ENCODE data around the gene PCDHGA2. TPM values are rescaled to one million over a fixed set of nuclear protein-coding genes. Genes with fewer than 3 reads are reported as not detected.

PCDHGA2 gene
- total RNA-seq, 3 donors from 2014 or later: 0.41 to 3.8 (median 0.51) TPM

DNA sequence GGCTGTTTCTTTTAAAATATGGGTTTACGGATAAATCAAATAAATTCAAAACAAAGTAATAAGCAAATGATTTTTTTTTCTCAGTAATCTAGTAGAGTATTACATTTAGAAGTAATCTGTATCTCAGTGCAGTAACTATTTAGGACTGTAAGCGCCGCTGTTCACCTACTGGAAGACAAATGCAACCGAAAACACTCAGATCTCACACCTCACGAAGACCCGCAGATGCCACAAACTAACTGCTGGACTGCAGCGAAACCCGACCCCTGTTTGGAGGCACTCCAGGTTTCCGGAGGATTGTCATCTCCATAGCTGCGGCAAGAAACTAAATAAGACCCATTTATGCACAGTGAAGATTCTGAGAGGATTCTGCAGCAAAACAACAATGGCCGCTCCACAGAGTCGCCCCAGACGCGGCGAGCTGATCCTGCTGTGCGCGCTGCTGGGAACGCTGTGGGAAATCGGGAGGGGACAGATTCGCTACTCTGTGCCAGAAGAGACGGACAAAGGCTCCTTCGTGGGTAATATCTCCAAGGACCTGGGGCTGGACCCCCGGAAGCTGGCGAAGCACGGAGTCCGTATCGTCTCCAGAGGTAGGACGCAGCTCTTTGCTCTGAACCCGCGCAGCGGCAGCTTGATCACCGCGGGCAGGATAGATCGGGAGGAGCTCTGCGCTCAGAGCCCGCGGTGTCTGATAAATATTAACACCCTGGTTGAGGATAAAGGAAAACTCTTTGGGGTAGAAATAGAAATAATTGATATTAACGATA lies 54.1 kb downstream of the PCDHGA2 start, which contains the start of gene PCDHGA8:
Gene PCDHGA8, plus strand, starts transcription at position 205 of the 770 bp plus-strand sequence. Its CDS starts 181 bp downstream, at position 386.
- ATAC-seq: no peak
- Histone ChIP-seq H3K4me1 (ENCODE audit: low read depth) (no peaks in the 10 kb centered on the region), H3K4me3 (no peak within 1 kb of the TSS), H3K36me3 (ENCODE audit: low read depth) (no peaks in the 10 kb centered on the region), H3K9me3 (peaks cover 77% of the 10 kb centered on the region)
- TF ChIP-seq CTCF (IDR thresholded peaks at IDR 0.05): no peak
- no peak for DNase-seq
- intact Hi-C loops (cut with DNase I, micrococcal nuclease): no loop called here

Other genes with a start within 250 kb of the PCDHGA2 start
- gene PCDHB2, start 244.1 kb upstream of the PCDHGA2 start, total RNA-seq: 1 to 10 TPM in 2 of 3 donors, under 1 TPM in 1; 0.82 to 5.5 (median 1.1) TPM
- gene PCDHB3, start 238.3 kb upstream of the PCDHGA2 start, total RNA-seq: 1 to 10 TPM in 1 of 3 donors, under 1 TPM in 2; 0.58 to 1.9 (median 0.90) TPM
- gene PCDHB4, start 216.9 kb upstream of the PCDHGA2 start, total RNA-seq: 1 to 10 TPM in 1 of 3 donors, under 1 TPM in 2; 0.35 to 3.4 (median 0.80) TPM
- 1 to 10 TPM in 1 of 3 donors, under 1 TPM in 2; 0.41 to 3.0 (median 0.60) TPM for gene PCDHB5, start 203.6 kb upstream of the PCDHGA2 start, total RNA-seq
- under 1 TPM; 0.24 to 0.60 (median 0.29) TPM for gene PCDHB6, start 188.7 kb upstream of the PCDHGA2 start, total RNA-seq
- gene PCDHB7, start 166.1 kb upstream of the PCDHGA2 start, total RNA-seq: 1 to 10 TPM in 1 of 3 donors, under 1 TPM in 1, not detected in 1; 0.55 to 2.5 TPM
- 1 to 10 TPM in 1 of 3 donors, under 1 TPM in 2; 0.12 to 2.1 (median 0.72) TPM for gene PCDHB8, start 161.0 kb upstream of the PCDHGA2 start, total RNA-seq
- 1 to 10 TPM in 1 of 3 donors, under 1 TPM in 2; 0.49 to 3.4 (median 0.89) TPM for gene PCDHB16, start 156.4 kb upstream of the PCDHGA2 start, total RNA-seq
- gene PCDHB9, start 151.6 kb upstream of the PCDHGA2 start, total RNA-seq: 1 to 10 TPM in 1 of 3 donors, under 1 TPM in 2; 0.26 to 2.4 (median 0.70) TPM
- 1 to 10 TPM in 1 of 3 donors, under 1 TPM in 2; 0.35 to 4.9 (median 0.60) TPM for gene PCDHB10, start 146.4 kb upstream of the PCDHGA2 start, total RNA-seq
- gene PCDHB11, start 139.1 kb upstream of the PCDHGA2 start, total RNA-seq: 1 to 10 TPM in 2 of 3 donors, under 1 TPM in 1; 0.55 to 5.8 (median 1.3) TPM
- 1 to 10 TPM in 1 of 3 donors, under 1 TPM in 2; 0.52 to 3.9 (median 0.67) TPM for gene PCDHB12, start 130.0 kb upstream of the PCDHGA2 start, total RNA-seq
- 1 to 10 TPM; 1.2 to 4.3 (median 1.9) TPM for gene PCDHB13, start 124.8 kb upstream of the PCDHGA2 start, total RNA-seq
- gene PCDHB14, start 115.4 kb upstream of the PCDHGA2 start, total RNA-seq: 1 to 10 TPM in 2 of 3 donors, under 1 TPM in 1; 0.98 to 6.1 (median 2.0) TPM
- 1 to 10 TPM in 2 of 3 donors, under 1 TPM in 1; 0.69 to 4.3 (median 1.2) TPM for gene PCDHB15, start 93.4 kb upstream of the PCDHGA2 start, total RNA-seq
- 1 to 10 TPM; 1.2 to 1.7 (median 1.5) TPM for gene SLC25A2, start 34.7 kb upstream of the PCDHGA2 start, total RNA-seq
- 10 to 100 TPM; 52.6 to 70.4 (median 56.9) TPM for gene TAF7, start 18.0 kb upstream of the PCDHGA2 start, total RNA-seq
- gene PCDHGA1, start 8.2 kb upstream of the PCDHGA2 start, total RNA-seq: 1 to 10 TPM in 1 of 3 donors, under 1 TPM in 2; 0.35 to 1.6 (median 0.43) TPM
- gene PCDHGA3, start 5.1 kb downstream of the PCDHGA2 start, total RNA-seq: 1 to 10 TPM in 1 of 3 donors, under 1 TPM in 2; 0.24 to 2.2 (median 0.43) TPM
- 1 to 10 TPM; 1.0 to 4.1 (median 1.2) TPM for gene PCDHGB1, start 11.3 kb downstream of the PCDHGA2 start, total RNA-seq
- 1 to 10 TPM in 2 of 3 donors, under 1 TPM in 1; 0.90 to 4.6 (median 1.2) TPM for gene PCDHGA4, start 16.3 kb downstream of the PCDHGA2 start, total RNA-seq
- gene PCDHGB2, start 21.2 kb downstream of the PCDHGA2 start, total RNA-seq: 1 to 10 TPM; 1.5 to 5.7 (median 2.8) TPM
- gene PCDHGA5, start 25.4 kb downstream of the PCDHGA2 start, total RNA-seq: 1 to 10 TPM; 1.2 to 4.2 (median 1.2) TPM
- gene PCDHGB3, start 31.5 kb downstream of the PCDHGA2 start, total RNA-seq: 1 to 10 TPM; 2.0 to 6.3 (median 2.0) TPM
- gene PCDHGA6, start 35.1 kb downstream of the PCDHGA2 start, total RNA-seq: 1 to 10 TPM; 1.6 to 6.7 (median 1.9) TPM
- 1 to 10 TPM; 1.0 to 5.6 (median 1.7) TPM for gene PCDHGA7, start 44.0 kb downstream of the PCDHGA2 start, total RNA-seq
- 1 to 10 TPM in 2 of 3 donors, under 1 TPM in 1; 0.65 to 5.3 (median 1.2) TPM for gene PCDHGB4, start 48.9 kb downstream of the PCDHGA2 start, total RNA-seq
- 1 to 10 TPM in 1 of 3 donors, under 1 TPM in 2; 0.78 to 3.8 (median 0.87) TPM for gene PCDHGA8, start 53.9 kb downstream of the PCDHGA2 start, total RNA-seq
- gene PCDHGB5, start 59.2 kb downstream of the PCDHGA2 start, total RNA-seq: 1 to 10 TPM; 3.1 to 9.8 (median 5.6) TPM
- gene PCDHGA9, start 64.0 kb downstream of the PCDHGA2 start, total RNA-seq: 1 to 10 TPM; 2.6 to 6.7 (median 3.2) TPM
- 1 to 10 TPM; 2.3 to 8.5 (median 2.8) TPM for gene PCDHGB6, start 69.3 kb downstream of the PCDHGA2 start, total RNA-seq
- gene PCDHGA10, start 74.2 kb downstream of the PCDHGA2 start, total RNA-seq: 1 to 10 TPM; 3.5 to 6.1 (median 4.7) TPM
- gene PCDHGB7, start 78.9 kb downstream of the PCDHGA2 start, total RNA-seq: 10 to 100 TPM in 1 of 3 donors, 1 to 10 TPM in 2; 4.2 to 17.9 (median 4.5) TPM
- gene PCDHGA11, start 82.3 kb downstream of the PCDHGA2 start, total RNA-seq: 1 to 10 TPM; 1.8 to 5.6 (median 2.6) TPM
- gene PCDHGA12, start 91.7 kb downstream of the PCDHGA2 start, total RNA-seq: 1 to 10 TPM; 2.6 to 5.5 (median 3.0) TPM
- gene PCDHGC3, start 137.2 kb downstream of the PCDHGA2 start, total RNA-seq: 10 to 100 TPM; 12.1 to 50.5 (median 24.5) TPM
- gene PCDHGC4, start 146.3 kb downstream of the PCDHGA2 start, total RNA-seq: 1 to 10 TPM in 2 of 3 donors, under 1 TPM in 1; 0.75 to 2.6 (median 1.6) TPM
- gene PCDHGC5, start 150.3 kb downstream of the PCDHGA2 start, total RNA-seq: 1 to 10 TPM in 1 of 3 donors, under 1 TPM in 2; 0.61 to 2.6 (median 0.89) TPM

All from mucosa of descending colon (tissue), 3 donors.